ENCODE measurements around the gene FAS.

GRCh38 chr10:88982366-88982765 lies 8.2 kb upstream of the FAS start:
- no peak for TF ChIP-seq CTCF (IDR thresholded peaks at IDR 0.05)
- no peak for TF ChIP-seq POLR2A (IDR thresholded peaks at IDR 0.05)
- TF ChIP-seq EP300 (IDR thresholded peaks at IDR 0.05), result no peak
